B cell (primary cell): ENCODE data around the gene CEP68.

Experiments
- EZH2 ChIP-seq: IDR thresholded peaks from 2 replicates; pipeline ENCODE4 v1.6.1; 2012; ENCODE audit warnings: borderline replicate concordance, low read depth, mild to moderate bottlenecking, moderate library complexity, low read length; ENCODE audit not compliant: insufficient read depth, poor library complexity, severe bottlenecking
- TF ChIP-seq, protein P1 (sequence below): fragments of 200-600 bp; IDR thresholded peaks from one replicate; pipeline ENCODE4 v1.8.0; 2022; ENCODE audit warnings: antibody characterized with exemption, mild to moderate bottlenecking

DNA sequence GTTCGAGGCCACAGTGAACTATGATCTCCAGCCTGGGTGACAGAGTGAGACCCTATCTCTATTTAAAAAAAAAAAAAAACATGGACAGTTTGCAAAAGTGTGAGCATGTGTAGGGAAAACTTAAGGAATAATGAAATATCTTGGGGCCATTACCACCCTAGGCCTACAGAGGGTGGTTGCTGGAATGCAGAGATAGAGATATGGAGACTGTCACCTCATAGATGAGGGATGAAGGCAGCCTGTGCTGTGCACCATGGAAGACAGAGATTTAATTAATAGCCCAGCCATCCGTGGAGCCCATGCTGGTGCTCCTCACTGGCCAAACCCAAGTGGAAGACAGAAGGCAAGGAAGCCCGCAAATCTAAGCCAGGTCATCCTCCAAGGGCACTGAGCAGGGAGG lies 16.6 kb upstream of the CEP68 start:
- TF ChIP-seq, protein P1, sequence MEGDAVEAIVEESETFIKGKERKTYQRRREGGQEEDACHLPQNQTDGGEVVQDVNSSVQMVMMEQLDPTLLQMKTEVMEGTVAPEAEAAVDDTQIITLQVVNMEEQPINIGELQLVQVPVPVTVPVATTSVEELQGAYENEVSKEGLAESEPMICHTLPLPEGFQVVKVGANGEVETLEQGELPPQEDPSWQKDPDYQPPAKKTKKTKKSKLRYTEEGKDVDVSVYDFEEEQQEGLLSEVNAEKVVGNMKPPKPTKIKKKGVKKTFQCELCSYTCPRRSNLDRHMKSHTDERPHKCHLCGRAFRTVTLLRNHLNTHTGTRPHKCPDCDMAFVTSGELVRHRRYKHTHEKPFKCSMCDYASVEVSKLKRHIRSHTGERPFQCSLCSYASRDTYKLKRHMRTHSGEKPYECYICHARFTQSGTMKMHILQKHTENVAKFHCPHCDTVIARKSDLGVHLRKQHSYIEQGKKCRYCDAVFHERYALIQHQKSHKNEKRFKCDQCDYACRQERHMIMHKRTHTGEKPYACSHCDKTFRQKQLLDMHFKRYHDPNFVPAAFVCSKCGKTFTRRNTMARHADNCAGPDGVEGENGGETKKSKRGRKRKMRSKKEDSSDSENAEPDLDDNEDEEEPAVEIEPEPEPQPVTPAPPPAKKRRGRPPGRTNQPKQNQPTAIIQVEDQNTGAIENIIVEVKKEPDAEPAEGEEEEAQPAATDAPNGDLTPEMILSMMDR, result no peak
- TF ChIP-seq EZH2, result no peak
